SU-DHL-6 (cell line): ENCODE data around the gene DHX35.

Experiments
- CTCF ChIP-seq: fragments of 200-600 bp; sonication (generic); IDR thresholded peaks from one replicate; pipeline ENCODE4 v1.5.1; 2017; ENCODE audit warnings: antibody characterized with exemption, mild to moderate bottlenecking, low read length, moderate library complexity; ENCODE audit not compliant: insufficient read depth, poor library complexity, severe bottlenecking
- EZH2phosphoT487 ChIP-seq: fragments of 200-600 bp; sonication (generic), shearing (Covaris generic); conservative IDR thresholded peaks from 2 replicates; pipeline ENCODE4 v1.6.1; 2018; ENCODE audit warnings: mild to moderate bottlenecking, antibody characterized with exemption, low read length, moderate library complexity, mixed read lengths

DNA sequence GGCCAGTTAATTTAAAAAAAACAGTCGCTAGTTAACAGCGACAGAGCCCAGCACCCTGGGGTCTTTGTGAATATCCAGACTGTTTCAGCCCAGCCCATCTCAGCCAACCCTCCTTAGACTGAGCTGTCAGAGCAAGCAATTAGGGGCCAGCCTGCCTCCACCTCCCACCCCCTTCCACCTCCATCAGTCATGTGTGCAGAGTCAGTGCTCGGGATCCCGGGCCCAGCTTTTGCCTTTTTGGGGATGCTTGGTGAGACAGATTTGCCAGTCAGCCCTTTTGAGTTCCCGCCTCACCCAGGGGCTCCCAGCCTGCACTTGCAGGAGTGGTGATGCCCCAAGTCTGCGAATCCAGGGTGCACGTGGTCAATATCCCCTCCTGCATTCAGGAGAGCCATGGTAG lies 42.5 kb upstream of the DHX35 start:
- no peak for TF ChIP-seq CTCF
- no peak for TF ChIP-seq EZH2phosphoT487
